GM12878 (cell line): ENCODE measurements around the gene TRIOBP. TPM values are rescaled to one million over a fixed set of nuclear protein-coding genes. Genes with fewer than 3 reads are reported as not detected.

ENCODE experiments used
- CBFB ChIP-seq: IDR thresholded peaks from 2 replicates; pipeline ENCODE4 v1.6.1; 2016; ENCODE audit warnings: antibody characterized with exemption, low read depth
- CHD1 ChIP-seq: IDR thresholded peaks from 2 replicates; pipeline ENCODE4 v1.6.1; 2012; ENCODE audit warnings: low read depth, low read length, improper control_type of control experiment
- CREB1 ChIP-seq: IDR thresholded peaks from 2 replicates; pipeline ENCODE4 v1.6.1; 2012; ENCODE audit warnings: low read depth, mild to moderate bottlenecking, inconsistent platforms
- ETV6 ChIP-seq, 2 experiments: fragments of 450-650 bp in 1 of 2; IDR thresholded peaks in 1 of 2; conservative IDR thresholded peaks in 1 of 2; 2 replicates each; pipeline ENCODE4 v1.6.1; 2014; ENCODE audit warnings: antibody characterized with exemption in 1 of 2, borderline replicate concordance in 1 of 2, low read depth in 1 of 2, mild to moderate bottlenecking in 1 of 2, moderate library complexity in 1 of 2
- EZH2 ChIP-seq: IDR thresholded peaks from 2 replicates; pipeline ENCODE4 v1.6.1; 2012; ENCODE audit warnings: low read depth, mild to moderate bottlenecking, control low read depth, inconsistent platforms, low read length, borderline replicate concordance; ENCODE audit not compliant: control insufficient read depth
- GATAD2B ChIP-seq: fragments of 450-650 bp; conservative IDR thresholded peaks from 2 replicates; pipeline ENCODE4 v1.6.1; 2017; ENCODE audit warnings: low read depth, mild to moderate bottlenecking, moderate library complexity
- HDGF ChIP-seq: fragments of 450-650 bp; IDR thresholded peaks from 2 replicates; pipeline ENCODE4 v1.6.1; 2016; ENCODE audit warnings: antibody characterized with exemption
- IKZF1 ChIP-seq: fragments of 450-650 bp; conservative IDR thresholded peaks from 2 replicates; pipeline ENCODE4 v1.6.1; 2017; ENCODE audit warnings: antibody characterized with exemption, mild to moderate bottlenecking
- JUNB ChIP-seq: IDR thresholded peaks from 2 replicates; pipeline ENCODE4 v1.6.1; 2016; ENCODE audit warnings: antibody characterized with exemption, mild to moderate bottlenecking
- MAX ChIP-seq: IDR thresholded peaks from 2 replicates; pipeline ENCODE4 v1.6.1; 2012; ENCODE audit warnings: low read depth, low read length, improper control_type of control experiment
- MEF2B ChIP-seq: fragments of 450-650 bp; IDR thresholded peaks from 2 replicates; pipeline ENCODE4 v1.6.1; 2018; ENCODE audit warnings: mild to moderate bottlenecking, moderate library complexity; ENCODE audit not compliant: partially characterized antibody, poor library complexity, severe bottlenecking
- MLLT1 ChIP-seq: fragments of 450-650 bp; IDR thresholded peaks from 2 replicates; pipeline ENCODE4 v1.6.1; 2016; ENCODE audit warnings: mild to moderate bottlenecking
- MTA2 ChIP-seq: fragments of 450-650 bp; IDR thresholded peaks from 2 replicates; pipeline ENCODE4 v1.6.1; 2016; ENCODE audit warnings: low read depth, mild to moderate bottlenecking, moderate library complexity
- NRF1 ChIP-seq: conservative IDR thresholded peaks from 2 replicates; pipeline ENCODE4 v1.6.1; 2011; ENCODE audit warnings: mild to moderate bottlenecking, low read depth, low read length, improper control_type of control experiment
- PKNOX1 ChIP-seq: fragments of 450-650 bp; IDR thresholded peaks from 2 replicates; pipeline ENCODE4 v1.6.1; 2016; ENCODE audit warnings: mild to moderate bottlenecking
- PML ChIP-seq: IDR thresholded peaks from 2 replicates; pipeline ENCODE4 v1.6.1; 2012; ENCODE audit warnings: low read length, inconsistent platforms
- RAD21 ChIP-seq: IDR thresholded peaks from 2 replicates; pipeline ENCODE4 v1.6.1; 2011; ENCODE audit warnings: mild to moderate bottlenecking, low read depth, low read length, moderate library complexity; ENCODE audit not compliant: insufficient read depth
- SIN3A ChIP-seq: IDR thresholded peaks from 2 replicates; pipeline ENCODE4 v1.6.1; 2012; ENCODE audit warnings: low read depth, low read length, improper control_type of control experiment
- TBL1XR1 ChIP-seq: IDR thresholded peaks from 2 replicates; pipeline ENCODE4 v1.6.1; 2012; ENCODE audit warnings: low read depth, low read length, improper control_type of control experiment
- USF1 ChIP-seq: IDR thresholded peaks from 2 replicates; pipeline ENCODE4 v1.6.1; 2011; ENCODE audit warnings: borderline replicate concordance, low read depth, mild to moderate bottlenecking, moderate library complexity, mixed read lengths, low read length; ENCODE audit not compliant: insufficient read depth; ENCODE audit errors: extremely low read length
- YBX1 ChIP-seq: fragments of 450-650 bp; IDR thresholded peaks from 2 replicates; pipeline ENCODE4 v1.6.1; 2016; ENCODE audit warnings: antibody characterized with exemption
- ZNF622 ChIP-seq: fragments of 450-650 bp; IDR thresholded peaks from 2 replicates; pipeline ENCODE4 v1.6.1; 2017; ENCODE audit warnings: mild to moderate bottlenecking, inconsistent platforms
- polyA plus RNA-seq, 11 experiments: library from polyadenylated mRNA; depleted of rRNA in 4 of 11; unstranded in 6 of 11; stranded (reverse) in 5 of 11; fragments of >200 nt; fragmentation: Nextera tagmentation in 4 of 11; fragmentation: Illumina TruSeq in 1 of 11; extraction: Ambion mirVana in 4 of 11; extraction: Trizol in 1 of 11; gene quantifications; 1 replicate in 1 of 11; 2 replicates in 10 of 11; pipeline versions ENCODE4 v1.2.1 to v1.2.3, GENCODE V29; 2011 to 2016; ENCODE audit warnings: inconsistent platforms in 2 of 11, missing spikeins in 2 of 11, low read depth in 1 of 11
- total RNA-seq, 4 experiments: library from RNA; depleted of rRNA in 3 of 4; stranded (reverse); fragments of >200 nt in 3 of 4; fragmentation: Illumina TruSeq in 1 of 4; extraction: Trizol in 1 of 4; gene quantifications; 2 replicates each; pipeline versions ENCODE4 v1.2.1 to v1.2.3, GENCODE V29; 2013 to 2021
- TF ChIP-seq, protein P1 (sequence below), 3 experiments: IDR thresholded peaks in 2 of 3; conservative IDR thresholded peaks in 1 of 3; 2 replicates each; pipeline ENCODE4 v1.5.1; 2011; ENCODE audit warnings: low read depth in 3 of 3, low read length in 3 of 3, mild to moderate bottlenecking in 3 of 3, control low read depth in 2 of 3, moderate library complexity in 2 of 3, inconsistent platforms in 1 of 3, mixed read lengths in 1 of 3; ENCODE audit not compliant: control insufficient read depth in 2 of 3, insufficient read depth in 1 of 3; ENCODE audit errors: extremely low read depth in 1 of 3
- TF ChIP-seq, protein P2 (sequence below): IDR thresholded peaks from 2 replicates; pipeline ENCODE4 v1.6.1; 2012; ENCODE audit warnings: low read depth, low read length, improper control_type of control experiment

TRIOBP gene
- total and polyA plus RNA-seq, 10 of the 15 experiments (the other 5 are each of a cell fraction or from before 2014, with no cell fraction given), result 0.21 to 23.6 (median 11.9) TPM

DNA sequence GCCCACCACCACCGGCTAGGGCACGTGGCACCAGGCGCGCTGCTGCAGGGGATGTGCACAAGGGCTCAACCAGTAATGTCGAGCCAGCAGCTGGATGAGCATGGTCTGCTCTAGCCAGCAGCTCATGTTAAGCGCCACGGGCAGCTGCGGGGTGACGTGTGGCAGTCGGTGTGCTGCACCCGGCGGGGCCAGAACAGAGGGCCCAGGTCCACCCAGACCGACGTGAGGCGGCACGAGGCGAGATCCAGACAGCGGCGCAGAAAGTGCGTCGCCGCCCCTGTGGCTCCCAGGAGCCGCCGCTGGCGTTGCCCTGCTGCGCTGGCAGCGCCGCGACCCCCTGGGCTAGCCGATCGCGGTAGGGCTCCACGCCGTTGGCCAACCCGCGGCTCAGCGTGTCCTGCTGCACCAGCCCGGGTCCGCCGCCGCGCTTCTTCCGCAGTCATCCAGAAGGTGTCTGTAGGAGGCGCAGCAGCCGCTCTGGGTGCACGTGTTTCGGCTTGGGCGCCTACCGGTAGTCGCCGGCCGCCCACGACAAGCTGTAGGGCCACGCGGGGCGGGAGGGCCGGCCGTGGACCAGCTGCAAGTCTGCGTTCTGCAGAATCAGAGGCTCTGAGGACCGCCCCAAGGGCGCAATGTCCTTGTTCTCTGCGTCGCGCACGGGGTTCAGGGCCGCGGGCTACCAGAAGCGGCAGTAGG lies 121.7 kb downstream of the TRIOBP start (continued):
- TF ChIP-seq USF1 (no peak), CHD1 (no peak), TBL1XR1 (no peak), PML (no peak), NRF1 (no peak), ETV6 (conservative IDR thresholded peaks at IDR 0.05 in 1 of 2, IDR thresholded peaks at IDR 0.05 in 1 of 2; ENCODE audit: borderline replicate concordance in 1 of 2, low read depth in 1 of 2) (no peak), IKZF1 (peak; percentile 46), MTA2 (no peak), MAX (peak; percentile 80), JUNB (no peak), MEF2B (no peak), SIN3A (peak; percentile 32; the same call in 1 of the 2 replicates), CREB1 (no peak), RAD21 (no peak), ZNF622 (no peak), YBX1 (no peak), EZH2 (no peak), PKNOX1 (no peak), CBFB (no peak), GATAD2B (peak; percentile 76; the same call in 1 of the 2 replicates), HDGF (no peak), MLLT1 (no peak)
- TF ChIP-seq, protein P1, sequence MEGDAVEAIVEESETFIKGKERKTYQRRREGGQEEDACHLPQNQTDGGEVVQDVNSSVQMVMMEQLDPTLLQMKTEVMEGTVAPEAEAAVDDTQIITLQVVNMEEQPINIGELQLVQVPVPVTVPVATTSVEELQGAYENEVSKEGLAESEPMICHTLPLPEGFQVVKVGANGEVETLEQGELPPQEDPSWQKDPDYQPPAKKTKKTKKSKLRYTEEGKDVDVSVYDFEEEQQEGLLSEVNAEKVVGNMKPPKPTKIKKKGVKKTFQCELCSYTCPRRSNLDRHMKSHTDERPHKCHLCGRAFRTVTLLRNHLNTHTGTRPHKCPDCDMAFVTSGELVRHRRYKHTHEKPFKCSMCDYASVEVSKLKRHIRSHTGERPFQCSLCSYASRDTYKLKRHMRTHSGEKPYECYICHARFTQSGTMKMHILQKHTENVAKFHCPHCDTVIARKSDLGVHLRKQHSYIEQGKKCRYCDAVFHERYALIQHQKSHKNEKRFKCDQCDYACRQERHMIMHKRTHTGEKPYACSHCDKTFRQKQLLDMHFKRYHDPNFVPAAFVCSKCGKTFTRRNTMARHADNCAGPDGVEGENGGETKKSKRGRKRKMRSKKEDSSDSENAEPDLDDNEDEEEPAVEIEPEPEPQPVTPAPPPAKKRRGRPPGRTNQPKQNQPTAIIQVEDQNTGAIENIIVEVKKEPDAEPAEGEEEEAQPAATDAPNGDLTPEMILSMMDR (IDR thresholded peaks at IDR 0.05 in 2 of 3, conservative IDR thresholded peaks at IDR 0.05 in 1 of 3; ENCODE audit: control insufficient read depth in 2 of 3, extremely low read depth in 1 of 3, insufficient read depth in 1 of 3, low read depth in 3 of 3, low read length in 3 of 3), result peak; percentile 25 to 54 (median 41); a peak in 5 of 6 replicates
- TF ChIP-seq, protein P2, sequence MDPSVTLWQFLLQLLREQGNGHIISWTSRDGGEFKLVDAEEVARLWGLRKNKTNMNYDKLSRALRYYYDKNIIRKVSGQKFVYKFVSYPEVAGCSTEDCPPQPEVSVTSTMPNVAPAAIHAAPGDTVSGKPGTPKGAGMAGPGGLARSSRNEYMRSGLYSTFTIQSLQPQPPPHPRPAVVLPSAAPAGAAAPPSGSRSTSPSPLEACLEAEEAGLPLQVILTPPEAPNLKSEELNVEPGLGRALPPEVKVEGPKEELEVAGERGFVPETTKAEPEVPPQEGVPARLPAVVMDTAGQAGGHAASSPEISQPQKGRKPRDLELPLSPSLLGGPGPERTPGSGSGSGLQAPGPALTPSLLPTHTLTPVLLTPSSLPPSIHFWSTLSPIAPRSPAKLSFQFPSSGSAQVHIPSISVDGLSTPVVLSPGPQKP, result no peak
